ENCODE results near the gene ASCC2. TPM values are rescaled to one million over a fixed set of nuclear protein-coding genes. Genes with fewer than 3 reads are reported as not detected.

ASCC2 gene
- total RNA-seq, 1 donor from 2014 or later, result 44.6 TPM

GRCh38 chr22:29817724-29818123 is 20.4 kb downstream of the ASCC2 start:
- H3K27ac Mint-ChIP-seq (ENCODE audit: unreplicated experiment), result peak overlapping the region; percentile 50
- H3K36me3 Mint-ChIP-seq (ENCODE audit: low read depth), result peaks cover 12% of the 10 kb centered on the region
- no peaks in the 10 kb centered on the region for H3K4me1 Mint-ChIP-seq
- H3K9me3 Mint-ChIP-seq, result no peaks in the 10 kb centered on the region
- TF ChIP-seq CTCF (conservative IDR thresholded peaks at IDR 0.05), result no peak
- no peak overlapping the region for H3K4me3 Mint-ChIP-seq
- DNase-seq (ENCODE audit: low read depth, low spot score), result no peak
- H3K27me3 Mint-ChIP-seq (ENCODE audit: low read depth), result no peaks in the 10 kb centered on the region

GRCh38 chr22:29816980-29817379 is 21.1 kb downstream of the ASCC2 start:
- peaks cover 11% of the 10 kb centered on the region for H3K36me3 Mint-ChIP-seq (ENCODE audit: low read depth)
- H3K27ac Mint-ChIP-seq (ENCODE audit: unreplicated experiment), result no peak overlapping the region
- H3K9me3 Mint-ChIP-seq, result no peaks in the 10 kb centered on the region
- no peaks in the 10 kb centered on the region for H3K27me3 Mint-ChIP-seq (ENCODE audit: low read depth)
- H3K4me3 Mint-ChIP-seq, result no peak overlapping the region
- no peak for DNase-seq (ENCODE audit: low read depth, low spot score)
- H3K4me1 Mint-ChIP-seq, result no peaks in the 10 kb centered on the region
- no peak for TF ChIP-seq CTCF (conservative IDR thresholded peaks at IDR 0.05)

- no peak overlapping the region for H3K4me3 Mint-ChIP-seq
- H3K27ac Mint-ChIP-seq (ENCODE audit: unreplicated experiment), result no peak overlapping the region
- no peaks in the 10 kb centered on the region for H3K4me1 Mint-ChIP-seq
- H3K27me3 Mint-ChIP-seq (ENCODE audit: low read depth), result no peaks in the 10 kb centered on the region
- peaks cover 10% of the 10 kb centered on the region for H3K36me3 Mint-ChIP-seq (ENCODE audit: low read depth)
- H3K9me3 Mint-ChIP-seq, result no peaks in the 10 kb centered on the region
- TF ChIP-seq CTCF (conservative IDR thresholded peaks at IDR 0.05), result no peak
- no peak for DNase-seq (ENCODE audit: low read depth, low spot score)
Measured at GRCh38 chr22:29816539-29816938, 21.5 kb downstream of the ASCC2 start.

- DNase-seq (ENCODE audit: low read depth, low spot score), result no peak
- Mint-ChIP-seq H3K4me3 (no peak overlapping the region), H3K9me3 (no peaks in the 10 kb centered on the region), H3K27ac (ENCODE audit: unreplicated experiment) (no peak overlapping the region), H3K36me3 (ENCODE audit: low read depth) (peaks cover 10% of the 10 kb centered on the region), H3K27me3 (ENCODE audit: low read depth) (no peaks in the 10 kb centered on the region), H3K4me1 (no peaks in the 10 kb centered on the region)
- TF ChIP-seq CTCF (conservative IDR thresholded peaks at IDR 0.05), result no peak
Measured at GRCh38 chr22:29816128-29816527, 21.9 kb downstream of the ASCC2 start.

- H3K27ac Mint-ChIP-seq (ENCODE audit: unreplicated experiment), result peak overlapping the region; percentile 85
- H3K36me3 Mint-ChIP-seq (ENCODE audit: low read depth), result peaks cover 10% of the 10 kb centered on the region
- H3K4me1 Mint-ChIP-seq, result no peaks in the 10 kb centered on the region
- H3K4me3 Mint-ChIP-seq, result no peak overlapping the region
- no peaks in the 10 kb centered on the region for H3K9me3 Mint-ChIP-seq
- H3K27me3 Mint-ChIP-seq (ENCODE audit: low read depth), result no peaks in the 10 kb centered on the region
- no peak for DNase-seq (ENCODE audit: low read depth, low spot score)
- no peak for TF ChIP-seq CTCF (conservative IDR thresholded peaks at IDR 0.05)
Measured at GRCh38 chr22:29815580-29815979, 22.5 kb downstream of the ASCC2 start.

GRCh38 chr22:29814003-29814402 is 24.1 kb downstream of the ASCC2 start:
- DNase-seq (ENCODE audit: low read depth, low spot score), result no peak
- no peaks in the 10 kb centered on the region for H3K9me3 Mint-ChIP-seq
- no peaks in the 10 kb centered on the region for H3K4me1 Mint-ChIP-seq
- no peaks in the 10 kb centered on the region for H3K27me3 Mint-ChIP-seq (ENCODE audit: low read depth)
- H3K4me3 Mint-ChIP-seq, result no peak overlapping the region
- H3K36me3 Mint-ChIP-seq (ENCODE audit: low read depth), result peaks cover 10% of the 10 kb centered on the region
- TF ChIP-seq CTCF (conservative IDR thresholded peaks at IDR 0.05), result no peak
- no peak overlapping the region for H3K27ac Mint-ChIP-seq (ENCODE audit: unreplicated experiment)
